K562 (cell line): Measurements from ENCODE around the gene CCDC141. TPM values are rescaled to one million over a fixed set of nuclear protein-coding genes. Genes with fewer than 3 reads are reported as not detected.

Source experiments
- ATAC-seq: fragments of 200-7000 bp; cut with Tn5 transposase; 3 replicates; pipeline ENCODE4 v1.9.1; 2020; ENCODE audit warnings: moderate library complexity
- BruUV-seq: library from RNA; stranded (reverse); fragments of 400-500 nt; replicated peaks from 2 replicates; lab custom pipeline; 2021; lab: Mats Ljungman, UMichigan
- CTCF ChIA-PET: fragments of 300-600 bp; formaldehyde crosslinking; extraction: SDS; loops from one replicate; lab custom pipeline; 2021; ENCODE audit warnings: low intra/inter-chr PET ratio; lab: Yijun Ruan, JAX
- POLR2A ChIA-PET: fragments of 300-600, 350-650 bp; sonication (Branson Sonifier 250); formaldehyde crosslinking; extraction: SDS; loops from one replicate; lab custom pipeline; 2021; ENCODE audit warnings: antibody characterized with exemption, inconsistent platforms; lab: Yijun Ruan, JAX
- DNase-seq, 4 experiments: peaks; one replicate each; pipeline versions ENCODE4 v3.0.0 to v3.0.0-alpha.2; 2011 to 2018; ENCODE audit warnings: low spot score in 3 of 4, mixed read lengths in 3 of 4; ENCODE audit errors: extremely low read depth in 1 of 4
- FAIRE-seq: peaks from 2 replicates; lab custom pipeline; 2011; peaks lifted over from hg19 to GRCh38; lab: Jason Lieb, UNC
- H2AFZ ChIP-seq: 2 replicates; pipeline ENCODE4 v1.6.0; 2011; ENCODE audit warnings: low read depth, low read length, control low read depth, inconsistent platforms
- H3K27ac ChIP-seq: fragments of 200-600 bp; 3 replicates; pipeline ENCODE4 v1.8.0; 2011; ENCODE audit warnings: low read depth, mild to moderate bottlenecking, control low read depth, inconsistent platforms, low read length, moderate library complexity, mixed read lengths; ENCODE audit errors: extremely low read depth
- H3K27me3 ChIP-seq, 2 experiments: fragments of 300-600 bp in 1 of 2; 2 replicates in 1 of 2; 3 replicates in 1 of 2; pipeline versions ENCODE4 v1.6.0 to v1.8.0; 2011; ENCODE audit warnings: inconsistent platforms in 2 of 2, low read length in 2 of 2, mild to moderate bottlenecking in 1 of 2, mixed read lengths in 1 of 2, moderate library complexity in 1 of 2; ENCODE audit not compliant: control insufficient read depth in 2 of 2, insufficient read depth in 2 of 2
- H3K36me3 ChIP-seq: fragments of 300-600 bp; 3 replicates; pipeline ENCODE4 v1.8.0; 2011; ENCODE audit warnings: mild to moderate bottlenecking, low read length, inconsistent platforms; ENCODE audit not compliant: control insufficient read depth, insufficient read depth
- H3K4me1 ChIP-seq, 2 experiments: fragments of 200-600 bp in 1 of 2; replicated peaks in 1 of 2; 2 replicates in 1 of 2; 3 replicates in 1 of 2; pipeline versions ENCODE4 v1.5.1 to v1.8.0; 2011; ENCODE audit warnings: inconsistent platforms in 2 of 2, low read length in 2 of 2, mild to moderate bottlenecking in 1 of 2, mixed read lengths in 1 of 2, moderate library complexity in 1 of 2; ENCODE audit not compliant: control insufficient read depth in 2 of 2, insufficient read depth in 2 of 2
- H3K4me2 ChIP-seq: 2 replicates; pipeline ENCODE4 v1.6.1; 2011; ENCODE audit warnings: low read length, control low read depth, inconsistent platforms, mixed read lengths; ENCODE audit not compliant: insufficient read depth
- H3K4me3 ChIP-seq: fragments of 200-600 bp; sonication (generic), shearing (Covaris generic); 2 replicates; pipeline ENCODE4 v1.5.1; 2016; ENCODE audit warnings: control low read depth, inconsistent platforms
- H3K79me2 ChIP-seq: fragments of 200-600 bp; 3 replicates; pipeline ENCODE4 v1.8.0; 2011; ENCODE audit warnings: low read length, inconsistent platforms; ENCODE audit not compliant: control insufficient read depth, insufficient read depth
- H3K9ac ChIP-seq, 2 experiments: 2 replicates each; pipeline versions ENCODE4 v1.6.0 to v1.6.1; 2011; ENCODE audit warnings: low read depth in 2 of 2, low read length in 2 of 2, control low read depth in 1 of 2, inconsistent platforms in 1 of 2, mild to moderate bottlenecking in 1 of 2, mixed read lengths in 1 of 2; ENCODE audit not compliant: insufficient read depth in 1 of 2
- H3K9me1 ChIP-seq: one replicate; pipeline ENCODE4 v1.6.0; 2011; ENCODE audit warnings: inconsistent platforms, mild to moderate bottlenecking, low read length, moderate library complexity; ENCODE audit not compliant: control insufficient read depth, insufficient read depth
- H3K9me3 ChIP-seq: replicated peaks from 2 replicates; pipeline ENCODE4 v1.5.1; 2011; ENCODE audit warnings: low read depth, low read length, inconsistent platforms; ENCODE audit not compliant: control insufficient read depth, insufficient read depth
- H4K20me1 ChIP-seq: replicated peaks from 2 replicates; pipeline ENCODE4 v1.6.1; 2011; ENCODE audit warnings: low read length, inconsistent platforms, mixed read lengths; ENCODE audit not compliant: control insufficient read depth, insufficient read depth
- BHLHE40 ChIP-seq: IDR thresholded peaks from 2 replicates; pipeline ENCODE4 v1.6.1; 2011; ENCODE audit warnings: low read length, improper control_type of control experiment
- BRD4 ChIP-seq: fragments of 200-600 bp; sonication (generic); IDR thresholded peaks from 2 replicates; pipeline ENCODE4 v1.6.1; 2017; ENCODE audit warnings: inconsistent platforms
- GATA2 ChIP-seq: sonication (generic); formaldehyde crosslinking; IDR thresholded peaks from 2 replicates; pipeline ENCODE4 v1.4.0; 2020; ENCODE audit warnings: mild to moderate bottlenecking, missing genetic modification reagents
- PHF21A ChIP-seq: fragments of 450-650 bp; IDR thresholded peaks from 2 replicates; pipeline ENCODE4 v1.6.1; 2017; ENCODE audit warnings: low read depth, borderline replicate concordance
- PREB ChIP-seq: sonication (generic); formaldehyde crosslinking; IDR thresholded peaks from 2 replicates; pipeline ENCODE4 v1.8.1; 2023; ENCODE audit warnings: mild to moderate bottlenecking, missing genetic modification reagents
- THRB ChIP-seq: fragments of 450-650 bp; formaldehyde crosslinking; conservative IDR thresholded peaks from 2 replicates; pipeline ENCODE4 v1.4.0; 2022; ENCODE audit warnings: mild to moderate bottlenecking, missing genetic modification characterization
- ZHX1 ChIP-seq: fragments of 150-350 bp; conservative IDR thresholded peaks from 2 replicates; pipeline ENCODE4 v1.6.1; 2014; ENCODE audit warnings: low read length
- ZNF699 ChIP-seq: fragments of 250-450 bp; sonication (Bioruptor Pico); IDR thresholded peaks from 2 replicates; pipeline ENCODE4 v1.8.0; 2021; ENCODE audit warnings: mild to moderate bottlenecking, moderate library complexity; ENCODE audit not compliant: insufficient replicate concordance
- WGBS: fragments of 100-300 bp; shearing (Covaris generic); methylation state at CpG from one replicate; pipeline ENCODE4 v1.1.6; 2016; ENCODE audit warnings: low coverage, mixed read lengths; ENCODE audit not compliant: insufficient coverage; ENCODE audit errors: missing lambda C conversion rate; 5-methylcytosine and 5-hydroxymethylcytosine counted together
- in situ Hi-C: fragments of 300-500 bp; cut with MboI; formaldehyde crosslinking; loops from 4 replicates; pipeline ENCODE4 v1.15.0; 2018; ENCODE audit warnings: inconsistent platforms, mixed read lengths
- intact Hi-C: fragments of 100-400 bp; cut with micrococcal nuclease; formaldehyde crosslinking; loops from 2 replicates; pipeline ENCODE4 v1.14.2; 2022
- polyA plus RNA-seq, 8 experiments: library from polyadenylated mRNA; depleted of rRNA in 4 of 8; stranded (reverse) in 5 of 8; unstranded in 3 of 8; fragments of >200 nt; fragmentation: Nextera tagmentation in 2 of 8; fragmentation: Illumina TruSeq in 1 of 8; extraction: Ambion mirVana in 2 of 8; extraction: Trizol in 1 of 8; gene quantifications; 2 replicates each; pipeline versions ENCODE4 v1.2.1 to v1.2.3, GENCODE V29; 2011 to 2014; ENCODE audit warnings: inconsistent platforms in 1 of 8, missing spikeins in 1 of 8
- total RNA-seq, 7 experiments: library from RNA; depleted of rRNA in 6 of 7; stranded (reverse); fragments of >200 nt in 6 of 7; fragmentation: Illumina TruSeq in 2 of 7; extraction: Trizol in 2 of 7; gene quantifications; 2 replicates each; pipeline versions ENCODE4 v1.2.1 to v1.2.3, GENCODE V29; 2011 to 2021; ENCODE audit warnings: low replicate concordance in 1 of 7

The CCDC141 gene
- total and polyA plus RNA-seq, 9 of the 15 experiments (the other 6 are each of a cell fraction or from before 2014, with no cell fraction given) = 0.09 TPM; not detected in 8

GRCh38 chr2:179024445-179024844 is 25.5 kb downstream of the CCDC141 start (continued):
- TF ChIP-seq ZNF699 = no peak
- TF ChIP-seq PREB (CRISPR knock-in tag) = no peak

- CTCF ChIA-PET = no interaction called here
- Histone ChIP-seq H3K4me1 (no peaks in the 10 kb centered on the region), H2AFZ (no peak overlapping the region), H4K20me1 (no peaks in the 10 kb centered on the region), H3K27ac (no peak overlapping the region), H3K36me3 (no peaks in the 10 kb centered on the region), H3K9me3 (0 out of 2 replicates have a peak, but pooled peaks cover 2% of the 10 kb centered on the region), H3K4me3 (no peak overlapping the region), H3K27me3 (no peaks in the 10 kb centered on the region), H3K79me2 (no peaks in the 10 kb centered on the region), H3K9ac (no peak overlapping the region), H3K4me2 (no peak overlapping the region), H3K9me1 (no peaks in the 10 kb centered on the region)
- BruUV-seq = no TSS peak
- FAIRE-seq (no peak), ATAC-seq (no peak), DNase-seq (no peak)
- intact Hi-C loops (no loop called here), in situ Hi-C loops (no loop called here)
- TF ChIP-seq PHF21A (no peak), THRB (CRISPR knock-in tag) (no peak), ZHX1 (no peak), BRD4 (no peak), BHLHE40 (no peak), GATA2 (no peak)
- POLR2A ChIA-PET = no interaction called here
- 0% methylated on average over 5 of the region's 5 CpGs for WGBS
Measured at GRCh38 chr2:179022685-179023084, 27.3 kb downstream of the CCDC141 start.
